ENCODE data around the gene TRAPPC14. TPM values are rescaled to one million over a fixed set of nuclear protein-coding genes. Genes with fewer than 3 reads are reported as not detected.
"Not testable (repeated sequence)": the region's sequence is repeated elsewhere in the genome, so short reads cannot be mapped to it uniquely, and the experiment has no call there.

The TRAPPC14 gene, protein sequence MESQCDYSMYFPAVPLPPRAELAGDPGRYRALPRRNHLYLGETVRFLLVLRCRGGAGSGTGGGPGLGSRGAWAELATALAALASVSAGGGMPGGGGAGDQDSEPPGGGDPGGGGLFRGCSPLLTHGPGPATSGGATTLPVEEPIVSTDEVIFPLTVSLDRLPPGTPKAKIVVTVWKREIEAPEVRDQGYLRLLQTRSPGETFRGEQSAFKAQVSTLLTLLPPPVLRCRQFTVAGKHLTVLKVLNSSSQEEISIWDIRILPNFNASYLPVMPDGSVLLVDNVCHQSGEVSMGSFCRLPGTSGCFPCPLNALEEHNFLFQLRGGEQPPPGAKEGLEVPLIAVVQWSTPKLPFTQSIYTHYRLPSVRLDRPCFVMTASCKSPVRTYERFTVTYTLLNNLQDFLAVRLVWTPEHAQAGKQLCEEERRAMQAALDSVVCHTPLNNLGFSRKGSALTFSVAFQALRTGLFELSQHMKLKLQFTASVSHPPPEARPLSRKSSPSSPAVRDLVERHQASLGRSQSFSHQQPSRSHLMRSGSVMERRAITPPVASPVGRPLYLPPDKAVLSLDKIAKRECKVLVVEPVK
- polyA plus RNA-seq = 10 to 100 TPM in 2 of 3 donors, 1 to 10 TPM in 1; 7.5 to 14.5 (median 11.8) TPM

DNA sequence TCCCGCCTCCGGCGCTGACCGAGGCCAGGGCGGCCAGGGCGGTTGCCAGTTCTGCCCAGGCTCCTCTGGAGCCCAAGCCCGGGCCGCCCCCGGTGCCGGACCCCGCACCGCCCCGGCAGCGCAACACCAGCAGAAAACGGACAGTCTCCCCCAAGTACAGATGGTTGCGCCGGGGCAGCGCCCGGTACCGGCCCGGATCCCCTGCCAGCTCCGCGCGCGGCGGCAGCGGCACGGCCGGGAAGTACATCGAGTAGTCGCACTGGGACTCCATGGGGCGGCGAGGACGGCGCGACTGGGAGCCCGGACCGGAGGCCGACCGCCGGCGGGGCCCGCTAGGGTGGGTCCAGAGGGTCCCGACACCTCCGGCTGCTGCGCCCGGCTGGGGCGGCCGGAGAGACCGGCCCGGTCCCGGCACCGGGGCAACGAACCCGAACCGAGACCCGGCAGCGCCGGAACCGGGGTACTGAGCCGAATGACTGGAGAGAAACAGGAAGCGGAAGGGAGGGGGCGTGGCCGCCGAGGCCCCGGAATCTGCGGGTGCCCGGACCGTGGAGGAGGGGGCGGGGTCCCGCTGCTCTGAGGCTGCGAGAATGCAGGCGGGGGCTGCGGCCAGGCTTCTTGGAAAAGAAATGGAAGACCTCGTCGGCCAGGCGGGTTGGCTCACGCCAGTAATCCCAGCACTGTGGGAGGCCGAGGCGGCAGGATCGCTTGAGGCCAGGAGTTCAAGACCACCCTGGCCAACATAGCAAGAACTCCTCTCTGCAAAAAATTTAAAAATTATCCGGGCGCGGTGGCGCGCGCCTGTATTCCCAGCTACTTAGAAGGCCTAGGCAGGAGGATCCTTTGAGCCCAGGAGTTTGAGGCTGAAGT is at the start of gene TRAPPC14:
Gene TRAPPC14 (minus strand): TSS at position 495 of the 870 bp plus-strand sequence. CDS start 224 bp downstream, at position 271.
- peak within 1 kb of the TSS; percentile 65 for H3K27ac ChIP-seq (ENCODE audit: low read depth, low read length)
- 0 to 1% (median 1%) methylated on average over 74 to 87 of the region's 87 CpGs for WGBS, 3 donors

DNA sequence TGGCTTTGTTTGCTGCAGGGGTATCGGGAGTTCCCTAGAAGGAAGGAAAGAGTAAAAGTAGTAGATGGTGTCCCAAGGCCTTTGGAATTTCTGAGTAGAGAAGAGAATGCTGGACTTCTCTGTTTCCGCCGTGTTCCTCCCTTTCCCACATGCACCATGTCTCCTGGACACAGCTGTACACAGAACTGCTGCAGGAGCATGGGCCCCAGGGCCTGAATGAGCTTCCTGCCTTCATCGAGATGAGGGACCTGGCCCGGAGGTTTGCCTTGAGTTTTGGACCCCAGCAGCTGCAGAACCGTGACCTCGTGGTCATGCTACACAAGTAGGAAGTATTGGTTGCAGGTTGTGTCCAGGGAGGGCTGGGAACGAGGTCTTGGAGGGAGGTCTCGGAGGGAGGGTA is 45.9 kb upstream of the TRAPPC14 start:
- WGBS, 3 donors = 83 to 85% (median 83%) methylated on average over 9 of the region's 9 CpGs
- H3K27ac ChIP-seq (ENCODE audit: low read depth, low read length) = no peak overlapping the region

DNA sequence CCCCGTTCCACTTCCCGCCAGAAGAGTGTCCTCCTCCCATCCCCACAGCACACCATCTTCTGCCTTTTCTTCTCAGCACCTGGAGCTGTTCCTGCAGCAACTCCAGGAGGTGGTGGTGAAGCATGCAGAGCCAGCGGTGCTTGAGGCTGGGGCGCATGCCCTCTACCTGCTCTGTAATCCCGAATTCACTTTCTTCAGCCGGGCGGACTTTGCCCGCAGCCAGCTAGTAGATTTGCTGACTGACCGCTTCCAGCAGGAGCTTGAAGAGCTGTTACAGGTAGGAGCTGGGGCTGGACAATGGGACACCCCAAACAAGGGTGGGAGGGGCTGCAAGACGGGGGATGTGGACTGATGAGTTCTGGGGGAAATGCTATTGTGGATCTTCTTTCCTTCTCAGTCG is 42.2 kb upstream of the TRAPPC14 start:
- no peak overlapping the region for H3K27ac ChIP-seq (ENCODE audit: low read depth, low read length)
- 62 to 89% (median 78%) methylated on average over 10 to 11 of the region's 11 CpGs for WGBS, 3 donors

DNA sequence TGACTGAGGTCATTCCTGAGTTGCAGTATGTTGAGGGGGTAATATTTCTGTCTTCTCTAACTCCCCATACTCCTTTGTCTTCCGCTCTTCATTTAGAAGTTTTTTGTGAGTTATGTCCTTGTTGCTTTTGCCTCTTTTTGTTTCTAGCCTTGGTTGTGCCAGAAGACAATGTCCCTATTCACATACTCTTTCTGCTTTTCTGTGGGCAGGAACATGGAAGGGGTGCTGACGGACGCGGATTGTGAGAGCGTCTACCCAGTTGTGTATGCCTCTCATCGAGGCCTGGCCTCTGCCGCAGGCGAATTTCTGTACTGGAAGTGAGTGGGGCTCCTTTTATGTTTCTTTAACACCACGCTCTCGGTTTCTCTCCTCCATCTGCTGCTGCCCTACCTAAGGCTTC is 39.7 kb upstream of the TRAPPC14 start:
- 95 to 96% (median 96%) methylated on average over 10 of the region's 10 CpGs for WGBS, 3 donors

DNA sequence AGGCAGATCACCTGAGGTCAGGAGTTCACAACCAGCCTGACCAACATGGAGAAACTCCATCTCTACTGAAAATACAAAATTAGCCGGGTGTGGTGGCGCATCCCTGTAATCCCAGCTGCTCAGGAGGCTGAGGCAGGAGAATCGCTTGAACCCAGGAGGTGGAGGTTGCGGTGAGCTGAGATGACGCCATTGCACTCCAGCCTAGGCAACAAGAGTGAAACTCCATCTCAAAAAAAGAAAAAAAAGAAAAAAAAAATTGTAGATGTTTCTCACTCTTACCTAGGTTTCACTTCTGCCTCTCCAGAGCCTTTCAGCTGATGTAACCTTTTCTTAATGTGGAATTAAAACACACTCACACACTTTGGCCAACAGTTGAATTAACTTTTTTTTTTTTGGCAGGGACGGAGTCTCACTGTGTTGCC is 37.4 kb upstream of the TRAPPC14 start:
- H3K27ac ChIP-seq (ENCODE audit: low read depth, low read length) = not testable (repeated sequence)
- WGBS, 3 donors = 95 to 99% (median 96%) methylated on average over 6 of the region's 6 CpGs

More for the DNA sequence above, 39.7 kb upstream of the TRAPPC14 start:
- no peak overlapping the region for H3K27ac ChIP-seq (ENCODE audit: low read depth, low read length)

DNA sequence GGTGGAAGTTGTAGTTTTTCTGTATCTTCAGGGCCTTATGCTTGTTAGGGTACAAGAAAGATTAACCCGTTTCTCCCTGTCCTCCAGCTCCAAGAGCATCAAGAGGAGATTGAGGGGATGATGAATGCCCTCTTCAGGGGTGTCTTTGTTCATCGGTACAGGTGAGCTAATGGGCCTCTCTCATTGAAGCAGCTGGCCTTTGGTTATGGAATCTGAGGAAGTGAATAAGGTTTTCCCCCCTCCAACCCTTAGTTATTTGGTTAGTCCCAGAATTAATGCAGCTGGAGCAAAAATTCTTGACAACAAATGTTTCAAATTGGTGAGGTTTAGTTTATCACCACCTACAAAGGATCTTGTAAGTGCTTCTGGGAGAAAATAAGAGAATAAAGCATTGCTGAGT is 36.7 kb upstream of the TRAPPC14 start:
- no peak overlapping the region for H3K27ac ChIP-seq (ENCODE audit: low read depth, low read length)

DNA sequence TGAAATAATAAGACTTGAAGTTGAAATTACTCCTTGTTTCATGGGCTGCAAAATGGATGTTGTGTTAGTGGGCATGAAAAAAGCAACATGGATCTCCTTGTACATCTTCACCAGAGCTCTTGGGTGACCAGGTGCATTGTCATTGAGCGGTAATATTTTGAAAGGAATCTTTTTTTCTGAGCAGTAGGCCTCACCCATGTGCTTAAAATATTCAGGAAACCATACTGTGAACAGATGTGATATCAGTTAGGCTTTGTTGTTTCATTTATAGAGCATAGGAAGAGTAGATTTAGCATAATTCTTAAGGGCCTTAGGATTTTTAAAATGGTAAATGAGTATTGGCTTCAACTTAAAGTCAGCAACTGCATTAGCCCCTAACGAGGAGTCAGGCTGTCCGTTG is 34.4 kb upstream of the TRAPPC14 start:
- 77 to 94% (median 91%) methylated on average over 3 of the region's 3 CpGs for WGBS, 3 donors
- no peak overlapping the region for H3K27ac ChIP-seq (ENCODE audit: low read depth, low read length)

More for the DNA sequence above, 36.7 kb upstream of the TRAPPC14 start:
- 76 to 83% (median 77%) methylated on average over 2 of the region's 2 CpGs for WGBS, 3 donors

DNA sequence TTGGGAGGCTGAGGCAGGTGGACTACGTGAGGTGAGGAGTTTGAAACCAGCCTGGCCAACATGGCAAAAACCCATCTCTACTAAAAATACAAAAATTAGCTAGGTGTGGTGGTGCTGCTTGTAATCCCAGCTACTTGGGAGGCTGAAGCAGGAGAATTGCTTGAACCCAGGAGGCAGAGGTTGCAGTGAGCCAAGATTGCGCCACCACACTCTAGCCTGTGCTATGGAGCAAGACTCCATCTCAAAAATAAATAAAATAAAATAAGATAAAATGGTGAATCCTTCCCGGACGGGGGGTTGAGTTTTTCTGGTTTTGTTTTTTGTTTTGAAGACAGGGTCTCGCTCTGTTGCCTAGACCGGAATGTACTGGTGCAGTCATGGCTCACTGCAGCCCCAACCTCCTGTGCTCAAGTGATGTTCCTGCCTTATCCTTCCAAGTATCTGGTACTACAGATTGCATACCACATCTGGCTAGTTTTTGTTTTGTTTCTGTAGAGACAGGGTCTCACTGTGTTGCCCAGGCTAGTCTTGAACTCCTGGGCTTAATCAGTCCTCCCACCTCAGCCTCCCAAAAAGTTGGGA is 33.8 kb upstream of the TRAPPC14 start:
- not testable (repeated sequence) for H3K27ac ChIP-seq (ENCODE audit: low read depth, low read length)
- WGBS, 3 donors = 83 to 95% (median 93%) methylated on average over 6 of the region's 6 CpGs

DNA sequence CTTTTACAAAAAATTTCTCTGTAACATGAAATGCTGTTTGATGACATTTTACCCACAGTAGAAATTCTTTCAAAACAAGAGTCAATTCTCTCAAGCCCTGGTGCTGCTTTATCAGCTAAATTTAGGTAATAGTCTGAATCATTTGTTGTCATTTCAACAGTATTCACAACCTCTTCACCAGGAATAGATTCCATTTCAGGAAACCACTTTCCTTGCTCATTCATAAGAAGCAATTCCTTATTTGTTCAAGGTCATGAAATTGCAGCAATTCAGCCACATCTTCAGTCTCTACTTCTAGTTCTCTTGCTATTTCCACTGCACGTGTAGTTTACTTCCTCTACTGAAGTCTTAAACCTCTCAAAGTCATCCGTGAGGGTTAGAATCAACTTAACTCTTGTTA is 33.3 kb upstream of the TRAPPC14 start:
- 29 to 65% (median 30%) methylated on average over 2 of the region's 2 CpGs for WGBS, 3 donors
- H3K27ac ChIP-seq (ENCODE audit: low read depth, low read length) = no peak overlapping the region

DNA sequence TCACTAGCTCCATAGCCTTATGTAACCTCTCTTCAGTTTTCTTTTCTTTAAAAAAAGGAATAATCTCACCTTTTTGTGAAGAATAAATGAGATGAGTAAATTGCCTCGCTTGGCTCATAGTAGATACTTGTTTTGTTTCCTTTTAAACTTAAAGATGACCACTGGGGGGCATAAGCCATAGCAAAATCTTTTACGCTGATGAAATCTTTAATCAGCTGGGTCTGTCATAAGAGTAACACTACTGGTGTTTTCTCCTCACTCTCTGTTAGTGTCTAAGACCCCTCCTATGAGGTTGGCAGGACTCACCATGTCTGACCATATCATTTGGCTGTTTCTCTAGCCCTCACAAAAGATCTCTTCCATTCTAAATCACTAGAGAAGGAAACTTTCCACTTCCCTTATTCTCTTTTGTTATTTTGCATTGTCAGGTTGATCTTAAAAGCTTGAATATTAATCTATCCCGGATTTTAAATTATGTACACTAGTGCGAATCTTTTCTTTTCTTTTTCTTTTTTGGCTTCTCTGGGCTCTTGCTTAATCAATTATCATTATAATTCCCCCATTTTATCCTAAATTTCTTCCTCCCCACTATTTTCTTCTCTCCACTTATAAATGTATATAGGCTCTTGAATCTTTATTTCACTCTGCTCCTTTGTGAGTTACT is 31.7 kb upstream of the TRAPPC14 start:
- 46 to 58% (median 49%) methylated on average over 4 of the region's 4 CpGs for WGBS, 3 donors
- H3K27ac ChIP-seq (ENCODE audit: low read depth, low read length) = no peak overlapping the region

DNA sequence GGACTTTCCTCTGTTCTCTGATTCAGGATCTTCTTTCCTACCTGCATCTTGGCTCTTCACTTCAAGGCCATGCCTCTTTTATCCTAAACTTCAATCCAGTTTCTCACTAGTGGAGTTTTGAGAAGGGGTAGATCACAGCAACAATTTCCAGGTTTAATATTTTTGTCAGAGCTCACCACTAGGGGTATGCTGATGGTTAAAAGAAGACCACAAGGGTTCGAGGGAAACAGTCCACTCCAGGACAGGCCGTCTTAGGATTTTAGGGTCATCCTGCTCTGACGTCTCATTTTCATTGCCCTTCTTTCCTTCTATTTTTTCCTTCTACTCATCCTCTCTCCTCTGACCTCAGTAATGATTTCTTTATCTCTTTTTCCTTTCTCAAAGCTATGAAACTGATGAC is 30.5 kb upstream of the TRAPPC14 start:
- 72 to 85% (median 73%) methylated on average over 3 of the region's 3 CpGs for WGBS, 3 donors

DNA sequence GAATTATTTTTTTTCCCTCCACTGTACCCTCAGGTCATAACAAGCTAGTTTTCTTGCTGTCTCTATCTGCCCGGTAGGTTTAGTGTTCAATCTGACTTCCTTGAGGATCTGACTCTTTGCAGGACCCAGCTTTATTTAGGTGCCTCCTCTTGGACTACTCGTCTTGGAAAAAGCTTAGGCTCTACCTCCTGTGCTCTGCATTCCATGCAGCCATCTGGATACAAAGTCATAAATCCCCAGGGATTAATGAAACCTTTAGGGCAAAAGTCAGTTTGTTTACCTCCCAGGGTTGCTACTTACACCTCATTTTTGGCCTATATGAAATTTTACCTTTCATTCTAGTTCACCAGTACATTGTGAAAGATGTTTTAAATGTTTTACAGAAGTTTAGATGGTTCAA is 27.2 kb upstream of the TRAPPC14 start:
- H3K27ac ChIP-seq (ENCODE audit: low read depth, low read length) = no peak overlapping the region

More for the DNA sequence above, 30.5 kb upstream of the TRAPPC14 start:
- H3K27ac ChIP-seq (ENCODE audit: low read depth, low read length) = no peak overlapping the region

DNA sequence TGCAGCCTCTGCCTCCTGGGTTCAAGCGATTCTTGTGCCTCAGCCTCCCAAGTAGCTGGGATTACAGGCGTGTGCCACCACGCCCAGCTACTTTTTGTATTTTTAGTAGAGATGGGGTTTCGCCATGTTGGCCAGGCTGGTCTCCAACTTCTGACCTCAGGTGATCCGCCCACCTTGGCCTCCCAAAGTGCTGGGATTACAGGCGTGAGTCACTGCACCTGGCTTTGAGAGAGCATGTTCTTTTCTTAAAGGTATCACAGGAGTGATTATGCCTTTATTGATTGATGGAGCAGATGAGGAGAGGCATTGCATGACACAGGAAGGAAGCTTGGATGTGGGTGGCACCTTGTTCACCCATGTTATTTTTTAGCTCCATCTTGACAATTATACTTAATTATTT is 24.6 kb upstream of the TRAPPC14 start:
- H3K27ac ChIP-seq (ENCODE audit: low read depth, low read length) = not testable (repeated sequence)
- 84 to 91% (median 88%) methylated on average over 6 of the region's 6 CpGs for WGBS, 3 donors

More for the DNA sequence above, 27.2 kb upstream of the TRAPPC14 start:
- 68 to 80% (median 71%) methylated on average over 2 of the region's 2 CpGs for whole genome bisulfite sequencing, 3 donors

DNA sequence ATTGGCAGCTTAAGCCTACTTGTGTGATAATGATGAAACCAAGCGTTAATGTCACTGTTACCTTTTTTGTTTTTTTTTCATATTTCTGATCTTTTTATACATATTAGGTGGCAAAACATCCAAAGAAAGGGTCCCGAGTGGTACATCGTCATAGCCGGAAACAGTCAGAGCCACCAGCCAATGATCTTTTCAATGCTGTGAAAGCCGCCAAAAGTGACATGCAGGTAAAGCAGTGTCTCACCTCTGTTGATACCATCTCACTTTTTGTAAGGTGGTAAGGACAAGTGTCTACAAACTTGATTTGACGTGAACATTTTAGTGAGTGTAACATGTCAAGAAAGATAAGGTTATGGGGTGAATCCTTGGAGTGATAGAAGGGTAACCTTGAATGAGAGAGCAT is 24.1 kb upstream of the TRAPPC14 start:
- not testable (repeated sequence) for H3K27ac ChIP-seq (ENCODE audit: low read depth, low read length)
- WGBS, 3 donors = 72 to 91% (median 88%) methylated on average over 6 of the region's 6 CpGs

DNA sequence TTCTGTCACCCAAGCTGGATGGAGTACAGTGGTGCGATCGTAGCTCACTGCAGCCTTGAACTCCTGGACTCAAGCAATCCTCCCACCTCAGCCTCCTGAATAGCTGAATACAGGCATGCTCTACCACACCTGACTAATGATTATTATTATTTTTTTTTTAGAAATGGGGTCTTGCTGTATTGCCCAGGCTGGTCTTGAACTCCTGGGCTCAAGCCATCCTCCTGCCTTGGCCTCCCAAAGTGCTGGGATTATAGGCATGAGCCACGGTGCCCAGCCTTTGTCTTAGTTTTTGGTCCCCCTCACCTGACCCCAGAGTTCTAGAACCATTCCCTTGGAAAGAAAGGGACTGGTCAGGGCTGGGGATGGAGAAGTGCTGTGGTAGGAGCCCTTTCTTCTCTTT is 21.6 kb upstream of the TRAPPC14 start:
- WGBS, 3 donors = 89 to 98% (median 96%) methylated on average over 3 of the region's 3 CpGs
- H3K27ac ChIP-seq (ENCODE audit: low read depth, low read length) = not testable (repeated sequence)

DNA sequence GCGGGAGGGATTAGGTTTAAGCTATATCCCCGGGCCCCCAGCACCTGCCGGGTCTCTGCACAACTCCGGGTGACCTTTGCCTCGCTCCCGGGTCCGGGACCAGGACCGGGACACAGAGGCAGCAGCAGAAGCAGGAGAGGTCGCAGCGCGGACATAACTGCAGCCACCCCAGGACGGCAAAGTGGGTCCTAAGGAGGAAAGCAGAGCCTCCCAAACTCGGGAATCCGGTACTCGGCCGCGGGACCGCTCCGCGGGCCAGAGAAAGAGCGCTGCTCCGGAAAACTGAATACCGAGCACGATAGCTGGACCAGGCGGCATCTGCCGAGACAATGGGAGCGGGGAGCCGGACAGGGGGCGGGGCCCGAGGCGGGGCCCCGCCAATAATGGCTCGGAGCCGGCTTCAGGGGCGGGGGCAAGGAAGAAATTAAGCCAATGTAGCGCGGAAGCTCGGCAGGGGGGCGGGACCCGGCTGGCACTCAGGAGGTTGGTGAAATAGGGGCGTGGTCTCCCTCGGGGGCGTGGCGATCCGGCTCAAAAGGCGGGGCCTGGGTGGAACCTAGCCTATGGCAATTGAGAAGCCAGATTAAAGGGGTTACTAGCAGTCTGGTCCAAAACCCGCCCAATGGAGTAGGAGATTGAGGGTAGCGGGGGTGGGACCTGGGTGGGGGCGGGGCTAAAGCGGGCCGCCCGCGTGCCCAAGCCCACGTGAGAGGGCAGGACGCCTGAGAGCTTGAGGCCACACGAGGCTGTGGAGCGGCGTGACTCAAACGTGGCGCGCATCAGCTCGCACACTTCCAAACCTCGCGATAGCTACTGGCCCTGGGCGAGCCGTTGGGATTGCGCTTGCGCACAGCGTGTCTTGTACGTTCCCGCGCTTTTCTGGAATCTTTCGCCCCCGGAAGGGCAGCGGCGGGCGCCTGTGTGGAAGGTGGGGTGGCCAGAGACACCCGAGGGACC is 18.8 kb upstream of the TRAPPC14 start, which contains the start of the genes GPC2 and STAG3:
Gene GPC2 (minus strand): TSS at position 337 of the 957 bp plus-strand sequence. CDS start 182 bp downstream, at position 155.
Gene STAG3 (plus strand): TSS at position 874 of the 957 bp plus-strand sequence. CDS start 2,639 bp downstream, outside the sequence.
- H3K27ac ChIP-seq (ENCODE audit: low read depth, low read length) = no peak within 1 kb of the TSS
- 1 to 4% (median 3%) methylated on average over 76 to 78 of the region's 78 CpGs for WGBS, 3 donors

Data from adipose tissue (tissue), 3 donors.